Measurements from ENCODE around the gene ALKAL2.

The ALKAL2 gene

GRCh38 chr2:289362-290089, 1.6 kb upstream of the ALKAL2 start:
- DNase-seq, result no peak

GRCh38 chr2:288758-289361, 969 bp upstream of the ALKAL2 start:
- DNase-seq, result no peak

- no peak for DNase-seq
These were observed 413 bp downstream of the ALKAL2 start for GRCh38 chr2:287471-287885.

- no peak for DNase-seq
These were observed 1.0 kb downstream of the ALKAL2 start for GRCh38 chr2:286774-287392.

GRCh38 chr2:286035-286434, 1.9 kb downstream of the ALKAL2 start:
- no peak for DNase-seq

DNA sequence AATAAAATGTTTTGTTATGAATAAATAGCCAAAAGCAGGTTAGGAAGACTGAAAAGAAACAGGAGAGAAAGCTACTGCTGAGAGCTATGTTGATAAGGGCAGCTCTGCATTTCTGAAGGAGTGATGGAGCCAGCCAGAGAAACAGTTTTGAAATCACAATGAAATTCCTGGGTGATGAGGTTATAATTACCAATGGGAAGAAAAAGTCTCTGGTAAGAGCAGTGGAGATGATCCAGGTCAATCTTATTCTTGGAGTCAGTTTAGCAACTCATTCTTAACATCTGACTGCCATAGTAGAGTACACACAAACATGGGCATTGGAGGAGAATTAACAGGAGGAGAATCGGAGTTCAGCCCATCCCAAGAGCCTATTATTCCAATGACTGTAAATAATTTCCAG, 2.4 kb downstream of the ALKAL2 start:
- no peak for DNase-seq

GRCh38 chr2:284896-285492, 2.9 kb downstream of the ALKAL2 start:
- DNase-seq, result no peak

GRCh38 chr2:283996-284794, 3.7 kb downstream of the ALKAL2 start:
- DNase-seq, result no peak

- DNase-seq, result no peak
These were observed 5.3 kb downstream of the ALKAL2 start for GRCh38 chr2:282371-283263.

GRCh38 chr2:281381-281780, 6.5 kb downstream of the ALKAL2 start:
- DNase-seq, result no peak

DNA sequence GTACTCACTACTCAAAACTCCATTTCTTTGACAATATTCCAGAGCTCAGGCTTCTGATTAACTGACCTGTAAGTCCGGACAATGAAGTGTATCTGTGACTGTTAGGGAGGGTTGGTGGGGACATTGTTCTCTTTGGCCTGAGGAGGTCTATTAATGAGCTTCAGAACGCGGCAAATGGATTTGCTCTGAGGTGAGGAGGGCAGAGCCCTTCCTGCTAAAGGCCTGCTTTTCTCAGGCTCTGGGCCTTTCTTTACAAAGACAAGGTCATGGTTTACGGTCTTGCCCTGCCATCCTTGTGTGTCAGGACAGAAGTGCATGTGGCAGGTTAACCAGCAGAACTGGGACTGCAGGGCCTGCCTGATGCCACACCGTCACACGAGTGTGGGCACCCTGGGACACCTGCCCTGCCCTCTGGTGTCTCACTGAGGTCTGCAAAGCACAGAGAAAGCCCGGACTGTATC, 7.2 kb downstream of the ALKAL2 start:
- no peak for DNase-seq

DNA sequence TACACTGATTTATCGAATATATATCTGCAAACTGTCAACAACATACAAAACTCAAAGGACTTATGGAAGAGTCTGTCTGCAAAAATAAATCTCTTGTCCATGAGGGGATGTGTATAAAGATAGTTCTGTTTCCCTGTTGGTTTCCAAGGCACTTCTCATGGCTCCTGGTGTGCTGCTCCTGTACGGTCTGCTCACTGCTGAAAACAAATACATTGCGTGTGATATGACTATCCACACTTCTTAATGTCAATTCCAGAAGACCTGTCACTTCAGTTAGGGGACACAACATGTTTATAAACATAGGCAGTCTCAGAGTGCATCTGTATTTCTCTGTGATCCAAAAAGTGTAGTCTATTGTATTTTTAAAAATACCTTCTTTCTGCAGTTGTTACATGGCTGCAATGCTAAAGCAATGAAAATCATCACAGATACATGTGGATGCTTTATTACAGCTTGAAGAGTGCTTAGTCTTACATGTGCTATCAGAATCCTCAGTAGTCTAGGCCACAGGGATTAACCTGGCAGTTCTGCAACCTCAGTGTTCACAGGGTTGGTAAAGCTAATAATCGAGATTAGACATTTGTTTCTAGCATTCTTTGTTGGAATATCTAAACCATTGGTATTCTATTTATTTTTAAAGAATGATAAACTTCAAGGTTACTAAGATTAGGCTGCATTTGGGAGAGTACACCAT, 7.8 kb downstream of the ALKAL2 start:
- no peak for DNase-seq

DNA sequence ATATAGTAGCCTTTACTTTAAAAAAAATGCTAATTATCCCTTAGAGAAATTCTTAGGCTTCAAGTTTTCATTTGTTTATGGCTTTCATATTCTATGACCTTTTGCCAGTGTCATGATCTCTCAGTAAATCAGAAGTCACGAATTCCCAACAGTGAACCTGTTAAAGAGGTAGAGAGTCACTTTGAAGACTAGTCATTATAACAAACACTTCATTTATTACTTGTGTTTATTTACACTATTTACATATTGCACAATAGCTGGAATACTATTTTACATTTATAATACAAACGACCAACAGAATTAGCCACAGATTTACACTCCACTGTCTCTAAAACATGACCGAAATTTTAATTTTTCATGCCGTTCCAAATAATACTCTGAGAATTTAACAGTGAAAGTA, 8.5 kb downstream of the ALKAL2 start:
- no peak for DNase-seq

DNA sequence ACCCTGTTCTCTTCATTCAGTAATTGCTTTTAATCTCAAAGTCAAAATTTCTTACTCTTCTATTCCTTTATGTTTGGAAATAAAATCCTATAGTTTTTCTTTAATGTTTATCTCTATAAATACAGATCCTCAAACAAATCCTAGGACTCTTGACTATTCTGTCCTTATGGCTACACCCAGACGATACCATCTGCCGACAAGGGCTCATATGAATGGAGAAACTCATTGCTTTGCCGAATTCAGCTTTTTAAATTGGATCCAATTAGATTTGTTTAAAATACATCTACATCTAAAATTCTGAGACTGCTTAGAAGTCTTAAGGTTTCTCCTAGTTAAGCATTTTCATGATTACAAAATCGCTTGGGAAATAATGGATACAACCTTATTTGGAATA, 9.0 kb downstream of the ALKAL2 start:
- DNase-seq, result no peak

- no peak for DNase-seq
These were observed 9.5 kb downstream of the ALKAL2 start for GRCh38 chr2:278312-278926.

DNA sequence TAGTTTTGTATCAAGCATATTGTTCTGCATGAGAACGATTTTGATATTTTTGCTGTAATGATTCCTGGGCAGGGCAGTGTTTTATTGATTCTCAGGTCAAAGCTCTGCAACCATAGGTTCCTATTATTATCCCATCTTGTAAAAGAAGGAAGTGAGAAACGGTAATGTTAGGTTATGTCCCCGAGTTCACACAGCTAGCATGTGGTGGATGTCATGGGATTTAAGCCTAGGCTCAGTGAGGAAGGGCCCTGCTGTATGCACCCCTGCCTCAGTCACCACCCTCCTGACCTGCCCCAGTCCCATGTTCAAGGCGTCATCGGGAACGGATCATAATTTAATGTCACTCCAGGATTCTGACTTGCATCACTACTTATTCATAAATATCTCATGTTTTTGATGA, 12.4 kb downstream of the ALKAL2 start:
- no peak for DNase-seq

DNA sequence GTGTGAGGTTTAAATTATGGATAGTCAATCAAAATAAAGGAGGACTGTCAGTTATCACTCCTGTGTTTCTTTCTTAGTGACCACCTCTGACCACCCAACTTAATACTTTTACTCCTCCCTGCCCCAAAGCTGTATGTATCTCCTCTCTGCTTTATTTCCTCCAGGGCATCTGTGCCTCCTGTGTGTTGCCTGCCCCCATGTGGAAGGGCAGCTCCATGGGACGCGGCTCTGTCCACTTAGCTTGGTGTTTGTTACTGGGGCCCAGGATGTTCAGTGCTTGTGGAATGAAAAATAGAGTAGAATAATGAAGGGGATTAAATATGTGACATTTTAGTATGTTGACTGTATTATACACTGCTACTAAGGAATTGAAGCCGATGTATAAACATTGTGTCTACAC, 13.4 kb downstream of the ALKAL2 start:
- DNase-seq, result no peak

DNA sequence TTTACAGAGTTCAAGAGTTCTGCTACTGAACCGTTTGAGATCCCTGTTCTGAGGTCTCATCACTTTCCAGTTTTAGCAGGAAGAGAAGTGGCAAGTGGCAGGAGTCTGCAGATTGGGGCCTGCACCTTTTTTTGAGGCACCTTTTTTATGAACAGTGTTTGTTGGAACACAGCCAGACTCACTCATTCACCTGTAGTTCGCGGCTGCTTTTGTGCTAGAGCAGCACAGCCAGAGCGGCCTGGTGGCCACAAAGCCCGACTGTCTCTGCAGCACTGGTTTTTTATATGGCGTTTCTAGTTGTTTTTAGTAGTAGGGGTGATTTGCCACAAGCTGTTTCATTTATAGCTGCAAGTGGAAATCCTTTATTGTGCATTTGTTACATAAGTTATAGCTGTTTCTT, 14.6 kb downstream of the ALKAL2 start:
- no peak for DNase-seq

DNA sequence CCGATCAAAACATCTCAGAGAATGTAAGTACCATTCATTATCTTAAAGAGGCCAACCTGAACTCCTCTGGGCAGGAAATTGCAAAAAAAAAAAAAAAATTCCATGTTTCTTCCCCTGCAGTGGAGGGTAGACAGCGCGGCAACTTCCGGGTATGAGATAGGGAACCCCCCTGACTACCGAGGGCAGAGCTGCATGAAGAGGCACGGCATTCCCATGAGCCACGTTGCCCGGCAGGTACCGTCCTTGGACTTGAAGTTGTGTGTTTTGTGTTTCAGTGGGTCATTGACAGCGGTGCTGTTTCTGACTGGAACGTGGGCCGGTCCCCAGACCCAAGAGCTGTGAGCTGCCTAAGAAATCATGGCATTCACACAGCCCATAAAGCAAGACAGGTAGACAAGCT, 16.0 kb downstream of the ALKAL2 start:
- no peak for DNase-seq

- DNase-seq, result no peak
These were observed 17.0 kb downstream of the ALKAL2 start for GRCh38 chr2:270861-271260.

All from SHP77 treated with DMSO at 0.1 percent for 48 hours (cell line).